CD4-positive, alpha-beta T cell (primary cell): Measurements from ENCODE around the gene NUDT12. TPM values are rescaled to one million over a fixed set of nuclear protein-coding genes. Genes with fewer than 3 reads are reported as not detected.

Source experiments
- ATAC-seq: fragments of 200-7000 bp; cut with Tn5 transposase; one replicate; pipeline ENCODE4 v1.10.0; 2022; ENCODE audit warnings: mild to moderate bottlenecking; ENCODE audit not compliant: poor library complexity
- CTCF ChIA-PET: fragments of 350-600 bp; sonication (Branson Sonifier 250); formaldehyde crosslinking; loops from one replicate; lab custom pipeline; 2021; ENCODE audit warnings: antibody characterized with exemption, inconsistent platforms; lab: Charles Lee
- POLR2A ChIA-PET: fragments of 350-600 bp; sonication (Branson Sonifier 250); formaldehyde crosslinking; loops from one replicate; lab custom pipeline; 2021; ENCODE audit warnings: antibody characterized with exemption, inconsistent platforms; lab: Charles Lee
- DNase-seq, 14 experiments: peaks; one replicate each; pipeline ENCODE4 v3.0.0-alpha.2; 2013 to 2020; ENCODE audit warnings: mixed read lengths in 2 of 14
- H3K27ac ChIP-seq, 2 donors: one replicate each; pipeline versions ENCODE4 v1.5.1 to v1.7.0; 2013; ENCODE audit warnings: low read length in 2 of 2, low read depth in 1 of 2, mild to moderate bottlenecking in 1 of 2
- H3K27me3 ChIP-seq, 2 experiments: 1 replicate in 1 of 2; 2 replicates in 1 of 2; pipeline versions ENCODE4 v1.6.1 to v1.7.0; 2013; ENCODE audit warnings: low read length in 2 of 2, control low read depth in 1 of 2, mild to moderate bottlenecking in 1 of 2, moderate library complexity in 1 of 2; ENCODE audit not compliant: insufficient read depth in 2 of 2, control insufficient read depth in 1 of 2
- H3K36me3 ChIP-seq: one replicate; pipeline ENCODE4 v1.6.1; 2013; ENCODE audit warnings: low read length, control low read depth; ENCODE audit not compliant: insufficient read depth
- H3K4me1 ChIP-seq: one replicate; pipeline ENCODE4 v1.6.1; 2013; ENCODE audit warnings: low read length, control low read depth; ENCODE audit not compliant: insufficient read depth
- H3K4me3 ChIP-seq: one replicate; pipeline ENCODE4 v1.5.1; 2013; ENCODE audit warnings: mild to moderate bottlenecking, low read length, moderate library complexity
- H3K9me3 ChIP-seq, 2 experiments: 1 replicate in 1 of 2; 2 replicates in 1 of 2; pipeline versions ENCODE4 v1.6.1 to v1.7.0; 2013; ENCODE audit warnings: low read length in 2 of 2, mild to moderate bottlenecking in 2 of 2, control low read depth in 1 of 2, moderate library complexity in 1 of 2; ENCODE audit not compliant: control insufficient read depth in 1 of 2, insufficient read depth in 1 of 2
- H3K27ac Mint-ChIP-seq: one replicate; pipeline ENCODE4 v1.8.0; 2020; ENCODE audit warnings: mixed read lengths
- H3K27me3 Mint-ChIP-seq: one replicate; pipeline ENCODE4 v1.8.0; 2021; ENCODE audit warnings: mixed read lengths
- H3K36me3 Mint-ChIP-seq: one replicate; pipeline ENCODE4 v1.8.0; 2021; ENCODE audit warnings: low read depth, mixed read lengths
- H3K4me1 Mint-ChIP-seq: one replicate; pipeline ENCODE4 v1.8.0; 2021; ENCODE audit warnings: low read depth, mixed read lengths
- H3K4me3 Mint-ChIP-seq: one replicate; pipeline ENCODE4 v1.8.0; 2020; ENCODE audit warnings: mild to moderate bottlenecking, mixed read lengths
- H3K9me3 Mint-ChIP-seq: one replicate; pipeline ENCODE4 v1.8.0; 2020; ENCODE audit warnings: mixed read lengths
- CTCF ChIP-seq: fragments of 200-600 bp; IDR thresholded peaks from one replicate; pipeline ENCODE4 v1.8.0; 2022; ENCODE audit warnings: antibody characterized with exemption, mild to moderate bottlenecking
- intact Hi-C, 2 experiments: fragments of 100-400 bp; cut with DNase I in 1 of 2; cut with micrococcal nuclease in 1 of 2; formaldehyde crosslinking; loops; one replicate each; pipeline versions ENCODE4 v1.15.1 to v1.9.0; 2023 to 2025; cut with DNase I, micrococcal nuclease
- total RNA-seq, 174 experiments: library from RNA in 2 of 174; stranded (reverse) in 2 of 174; gene quantifications; one replicate each; pipeline ENCODE4 v1.2.3 and lab custom pipeline; 2021 to 2026

NUDT12 gene
- total RNA-seq, 2 experiments from 2014 or later = 1.0 to 1.4 TPM

- Histone ChIP-seq H3K4me1 (no peaks in the 10 kb centered on the region), H3K27ac (no peak overlapping the region), H3K4me3 (no peak overlapping the region), H3K9me3 (no peaks in the 10 kb centered on the region), H3K36me3 (no peaks in the 10 kb centered on the region), H3K27me3 (peaks cover 0 to 3% of the 10 kb centered on the region in 2 experiments)
- Mint-ChIP-seq H3K4me1 (no peaks in the 10 kb centered on the region), H3K9me3 (no peaks in the 10 kb centered on the region), H3K36me3 (no peaks in the 10 kb centered on the region), H3K27ac (no peak overlapping the region), H3K4me3 (no peak overlapping the region), H3K27me3 (no peaks in the 10 kb centered on the region)
- POLR2A ChIA-PET = no interaction called here
- CTCF ChIA-PET = no interaction called here
- ATAC-seq = no peak
- intact Hi-C loops = no loop called here
- DNase-seq = no peak
- no peak for TF ChIP-seq CTCF
These were observed 39.8 kb upstream of the NUDT12 start for GRCh38 chr5:103602438-103602837.

- H3K36me3 ChIP-seq = no peaks in the 10 kb centered on the region
- Mint-ChIP-seq H3K9me3 (no peaks in the 10 kb centered on the region), H3K27me3 (peaks cover under 1% of the 10 kb centered on the region), H3K4me1 (no peaks in the 10 kb centered on the region), H3K27ac (no peak overlapping the region), H3K36me3 (no peaks in the 10 kb centered on the region), H3K4me3 (no peak overlapping the region)
- ATAC-seq (no peak), DNase-seq (no peak)
- CTCF ChIA-PET = no interaction called here
- TF ChIP-seq CTCF = no peak
- no peaks in the 10 kb centered on the region for H3K4me1 ChIP-seq
- no peak overlapping the region for H3K27ac ChIP-seq
- no peaks in the 10 kb centered on the region for H3K9me3 ChIP-seq
- POLR2A ChIA-PET = no interaction called here
- no peak overlapping the region for H3K4me3 ChIP-seq
- peaks cover 0 to 3% of the 10 kb centered on the region in 2 experiments for H3K27me3 ChIP-seq
- intact Hi-C loops = no loop called here
These were observed 38.7 kb upstream of the NUDT12 start for GRCh38 chr5:103601314-103601713.

DNA sequence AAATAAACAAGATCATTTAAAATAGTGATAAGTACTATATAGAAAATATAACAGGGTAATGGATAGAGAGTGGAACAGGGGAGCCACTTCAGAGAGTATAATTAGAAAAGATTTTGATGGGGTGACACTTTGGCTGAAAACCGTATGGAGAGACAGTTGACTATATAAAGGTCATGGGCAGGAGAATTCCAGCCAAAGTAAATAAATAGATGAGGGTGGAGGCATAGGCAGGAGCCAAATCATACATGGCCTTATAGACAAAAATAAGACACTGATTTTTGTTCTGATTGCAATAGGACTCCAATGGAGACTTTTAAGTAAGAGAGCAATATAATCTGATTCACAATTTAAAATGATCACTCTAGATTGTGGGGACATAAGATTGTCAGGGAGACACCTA is 37.5 kb upstream of the NUDT12 start:
- POLR2A ChIA-PET = no interaction called here

More for the DNA sequence above, 37.5 kb upstream of the NUDT12 start:
- Histone ChIP-seq H3K4me1 (no peaks in the 10 kb centered on the region), H3K36me3 (no peaks in the 10 kb centered on the region), H3K4me3 (no peak overlapping the region), H3K27me3 (peaks cover 0 to 3% of the 10 kb centered on the region in 2 experiments), H3K9me3 (no peaks in the 10 kb centered on the region), H3K27ac (no peak overlapping the region)
- no peaks in the 10 kb centered on the region for H3K9me3 Mint-ChIP-seq
- no peak for ATAC-seq
- no peaks in the 10 kb centered on the region for H3K36me3 Mint-ChIP-seq
- H3K27ac Mint-ChIP-seq = no peak overlapping the region
- CTCF ChIA-PET = no interaction called here
- no peak for TF ChIP-seq CTCF
- no peaks in the 10 kb centered on the region for H3K4me1 Mint-ChIP-seq
- intact Hi-C loops = no loop called here
- no peak overlapping the region for H3K4me3 Mint-ChIP-seq
- DNase-seq = no peak
- peaks cover 11% of the 10 kb centered on the region for H3K27me3 Mint-ChIP-seq
